Kasumi-1 (cell line): ENCODE measurements around the gene RUBCNL.
"Not testable (repeated sequence)": the region's sequence is repeated elsewhere in the genome, so short reads cannot be mapped to it uniquely, and the experiment has no call there.

Source experiments
- DNase-seq, 2 experiments: peaks; one replicate each; lab custom pipeline; 2025; lab: John Stamatoyannopoulos, UW

Gene RUBCNL, protein sequence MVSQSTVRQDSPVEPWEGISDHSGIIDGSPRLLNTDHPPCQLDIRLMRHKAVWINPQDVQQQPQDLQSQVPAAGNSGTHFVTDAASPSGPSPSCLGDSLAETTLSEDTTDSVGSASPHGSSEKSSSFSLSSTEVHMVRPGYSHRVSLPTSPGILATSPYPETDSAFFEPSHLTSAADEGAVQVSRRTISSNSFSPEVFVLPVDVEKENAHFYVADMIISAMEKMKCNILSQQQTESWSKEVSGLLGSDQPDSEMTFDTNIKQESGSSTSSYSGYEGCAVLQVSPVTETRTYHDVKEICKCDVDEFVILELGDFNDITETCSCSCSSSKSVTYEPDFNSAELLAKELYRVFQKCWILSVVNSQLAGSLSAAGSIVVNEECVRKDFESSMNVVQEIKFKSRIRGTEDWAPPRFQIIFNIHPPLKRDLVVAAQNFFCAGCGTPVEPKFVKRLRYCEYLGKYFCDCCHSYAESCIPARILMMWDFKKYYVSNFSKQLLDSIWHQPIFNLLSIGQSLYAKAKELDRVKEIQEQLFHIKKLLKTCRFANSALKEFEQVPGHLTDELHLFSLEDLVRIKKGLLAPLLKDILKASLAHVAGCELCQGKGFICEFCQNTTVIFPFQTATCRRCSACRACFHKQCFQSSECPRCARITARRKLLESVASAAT

GRCh38 chr13:46387064-46387851 is at the start of gene RUBCNL:
Gene RUBCNL (minus strand): TSS chr13:46387252. CDS start chr13:46372475, 14,777 bp downstream.
- DNase-seq: peak; percentile 17 to 32

DNA sequence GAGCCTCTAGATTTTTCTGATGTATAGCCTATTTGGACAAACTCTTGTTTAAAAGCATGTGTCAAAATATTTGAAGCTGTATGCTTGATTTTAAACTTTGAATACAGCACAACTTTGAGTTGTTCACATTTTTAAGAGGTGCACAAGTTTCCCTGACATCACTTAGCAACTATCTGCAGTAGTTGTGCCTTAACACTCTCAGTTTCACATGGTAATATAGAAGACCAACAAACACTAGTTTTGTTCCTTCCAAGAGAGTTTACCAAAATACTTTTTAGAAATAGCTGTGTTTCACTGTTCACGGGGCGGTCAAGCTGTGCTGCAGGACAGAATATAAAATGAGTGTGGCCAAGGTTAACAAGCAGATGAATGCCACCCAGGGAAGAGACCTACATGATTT is 42.5 kb upstream of the RUBCNL start:
- not testable (repeated sequence) for DNase-seq

DNA sequence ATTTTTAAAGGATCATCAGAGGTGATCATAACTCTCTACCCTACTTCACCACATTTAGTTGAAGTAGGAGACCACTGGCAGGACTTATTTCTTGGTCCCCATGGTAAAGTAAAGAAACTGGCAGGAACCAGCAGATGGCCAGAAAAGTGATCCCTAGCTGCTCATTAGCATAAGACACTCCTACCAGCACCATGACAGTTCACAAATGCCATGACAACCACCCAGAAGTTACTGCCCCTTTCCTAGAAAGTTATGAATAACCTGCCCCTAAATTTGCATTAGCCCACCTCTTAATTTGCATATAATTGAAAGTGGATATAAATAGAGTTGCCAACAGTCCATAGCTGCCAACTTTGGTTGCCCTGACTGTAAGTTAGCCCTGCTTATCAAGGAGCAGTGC is 18.4 kb upstream of the RUBCNL start:
- DNase-seq: peak; percentile 22 to 27

DNA sequence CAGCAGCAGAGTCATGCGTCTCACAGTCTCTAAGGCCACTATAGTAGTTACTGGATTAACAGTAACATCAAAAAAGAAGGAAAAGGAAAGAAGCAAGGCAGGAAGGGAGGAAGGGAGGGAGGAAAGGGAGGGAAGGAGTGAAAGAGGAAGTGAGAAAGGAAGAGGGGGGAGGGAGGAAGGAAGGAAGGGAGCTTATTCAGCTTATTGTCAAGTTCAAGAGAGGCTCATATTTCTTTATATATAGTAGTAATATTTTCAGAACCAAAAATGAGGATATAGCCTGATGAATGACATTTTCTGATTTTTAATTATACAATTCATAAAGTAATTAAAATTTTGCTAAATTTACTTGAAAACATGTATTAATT is 17.7 kb upstream of the RUBCNL start:
- DNase-seq: peak; percentile 40 to 48

- DNase-seq: peak; percentile 84 to 85
These were observed 17.0 kb upstream of the RUBCNL start for GRCh38 chr13:46403851-46404732.

GRCh38 chr13:46402178-46402577 is 15.1 kb upstream of the RUBCNL start:
- DNase-seq: no peak

DNA sequence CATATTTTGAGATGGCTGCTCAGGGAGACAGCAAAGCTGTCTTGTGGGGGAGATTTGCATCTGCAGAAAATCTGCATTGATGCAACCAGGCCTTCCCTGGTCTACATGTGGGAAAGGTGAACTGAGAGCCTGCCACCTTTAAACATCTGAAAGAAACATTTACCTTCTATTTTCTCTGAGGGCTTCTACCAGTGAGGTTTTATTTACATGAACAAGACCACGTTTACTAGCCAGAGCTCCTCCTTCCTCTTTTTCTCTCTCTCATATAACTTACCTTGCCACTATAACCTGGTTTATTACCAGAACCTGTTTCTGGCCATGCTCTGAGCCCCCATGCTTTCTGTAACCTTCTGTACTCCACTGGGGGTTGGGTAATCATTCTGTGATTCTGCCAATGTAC is 14.4 kb upstream of the RUBCNL start:
- peak; percentile 26 to 37 for DNase-seq

GRCh38 chr13:46396341-46396740 is 9.3 kb upstream of the RUBCNL start:
- no peak for DNase-seq

GRCh38 chr13:46392967-46393366 is 5.9 kb upstream of the RUBCNL start:
- no peak for DNase-seq

DNA sequence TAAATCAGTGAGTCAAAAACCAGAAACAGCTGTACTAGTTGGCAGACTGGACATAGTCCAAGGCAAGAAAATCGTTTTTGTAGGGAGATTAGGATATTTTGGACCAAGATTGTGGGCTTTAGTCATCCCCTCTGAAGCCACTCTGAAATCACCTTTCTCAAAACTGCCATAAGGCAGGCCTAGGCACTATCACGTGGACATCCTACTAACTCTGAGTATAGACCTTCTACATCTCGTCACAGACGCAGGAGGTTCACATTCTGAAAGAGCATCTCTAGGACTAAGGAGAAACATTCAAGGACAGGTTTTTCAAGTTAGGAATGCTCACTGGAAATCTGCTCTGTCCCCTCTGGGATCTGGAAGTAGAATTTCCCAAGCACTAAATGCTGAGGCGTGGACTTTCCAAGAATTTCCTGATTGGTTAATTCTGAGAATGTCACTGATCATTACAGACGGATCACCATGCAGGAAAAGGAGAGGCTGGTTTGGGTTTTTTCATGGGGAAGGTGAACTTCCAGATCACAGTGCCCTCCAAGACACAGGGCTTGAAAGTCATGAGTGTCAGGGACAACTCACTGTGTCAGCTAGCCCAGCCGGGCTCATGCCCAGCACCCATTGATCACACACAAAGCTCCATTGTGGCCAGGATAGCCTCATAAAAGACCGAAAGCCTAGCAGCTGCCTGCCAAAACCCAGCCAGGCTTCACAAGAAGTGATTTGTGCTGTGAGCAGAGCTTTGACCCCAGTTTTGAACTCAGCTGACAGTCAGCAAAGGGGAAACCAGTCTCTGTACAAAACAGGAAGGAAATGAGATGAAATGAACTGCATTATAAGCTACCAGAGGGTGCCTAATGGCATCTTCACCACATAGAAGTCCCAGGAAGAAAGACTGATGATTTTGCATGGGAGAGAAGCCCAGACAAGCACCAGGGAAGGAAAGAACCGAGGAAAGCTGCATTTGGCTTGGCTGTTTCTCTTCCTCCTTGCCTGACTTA is 2.7 kb upstream of the RUBCNL start:
- DNase-seq: peak; percentile 86 to 87

GRCh38 chr13:46388846-46389245 is 1.8 kb upstream of the RUBCNL start:
- no peak for DNase-seq

DNA sequence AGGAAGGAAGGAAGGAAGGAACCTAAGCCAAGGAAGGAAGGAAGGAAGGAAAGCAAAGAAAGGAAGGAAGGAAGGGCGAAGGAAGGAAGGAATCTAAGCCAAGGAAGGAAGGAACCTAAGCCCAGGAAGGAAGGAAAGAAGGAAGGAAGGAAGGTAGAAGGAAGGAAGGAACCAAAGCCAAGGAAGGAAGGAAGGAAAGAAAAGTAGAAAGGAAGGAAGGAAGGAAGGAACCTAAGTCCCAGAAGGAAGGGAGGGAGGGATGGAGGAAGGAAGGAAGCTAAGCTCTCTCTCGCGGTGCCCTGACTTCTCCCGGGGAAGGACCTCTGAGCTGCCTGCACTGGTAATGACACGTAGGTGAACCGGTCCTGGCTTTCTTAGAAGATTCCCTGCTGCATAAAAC is 1.3 kb upstream of the RUBCNL start:
- DNase-seq: no peak

GRCh38 chr13:46386392-46387063 is 524 bp downstream of the RUBCNL start:
- no peak for DNase-seq

- no peak for DNase-seq
These were observed 1.1 kb downstream of the RUBCNL start for GRCh38 chr13:46385946-46386345.

- no peak for DNase-seq
These were observed 3.7 kb downstream of the RUBCNL start for GRCh38 chr13:46383383-46383782.

DNA sequence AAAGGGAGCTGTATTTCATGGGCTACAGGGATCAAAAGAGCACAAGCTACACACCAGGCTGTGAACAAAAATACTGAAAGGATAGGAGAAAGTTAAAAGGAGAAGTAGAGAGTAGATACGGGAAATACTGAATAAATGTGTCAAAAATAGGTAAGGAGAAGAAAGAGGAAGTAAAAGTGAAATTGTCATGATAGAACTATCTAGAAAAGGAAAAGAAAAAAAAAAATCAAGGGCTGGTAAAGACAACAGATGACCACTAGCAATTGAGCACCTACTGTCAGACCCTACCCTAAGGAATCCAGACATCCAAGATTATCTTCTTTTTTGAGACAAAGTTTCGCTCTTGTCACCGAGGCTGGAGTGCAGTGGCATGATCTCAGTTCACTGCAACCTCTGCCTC is 4.8 kb downstream of the RUBCNL start:
- DNase-seq: peak; percentile 46 to 75

DNA sequence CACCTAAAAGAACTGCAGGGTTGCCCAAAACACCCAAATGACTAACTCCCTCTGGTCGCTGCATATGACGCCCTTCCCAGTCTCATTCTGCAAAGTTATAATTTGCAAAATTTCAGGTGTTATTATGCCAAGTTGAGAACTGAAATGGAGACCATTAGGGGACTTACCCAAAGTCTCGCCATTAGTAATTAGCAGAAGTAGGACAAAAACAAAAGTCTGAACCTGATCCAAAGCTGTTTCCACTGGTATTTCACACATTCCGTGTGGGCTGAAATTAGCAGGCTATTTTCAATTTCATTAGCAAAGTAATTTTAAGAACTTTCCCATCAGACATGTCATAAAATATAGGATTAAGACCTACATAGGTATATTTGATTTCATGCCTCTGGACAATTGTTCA is 6.8 kb downstream of the RUBCNL start:
- no peak for DNase-seq

DNA sequence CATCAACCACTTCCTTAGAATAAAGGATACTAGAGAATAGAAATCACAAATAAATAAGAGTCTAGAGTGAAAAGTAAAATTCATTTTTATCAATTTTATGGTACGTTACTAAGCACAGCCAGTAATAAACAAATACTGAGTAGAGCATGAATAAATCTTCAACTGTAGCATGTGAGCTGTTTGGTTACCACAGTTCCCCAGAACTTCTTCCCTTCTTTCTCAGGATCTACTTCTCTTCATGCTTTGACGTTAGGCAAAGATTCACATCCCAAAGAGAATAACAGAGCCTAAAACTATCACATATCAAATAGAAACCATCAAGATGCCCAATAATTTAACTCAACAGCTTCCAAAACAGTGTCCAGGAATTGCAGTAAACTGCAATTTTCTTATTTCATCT is 7.4 kb downstream of the RUBCNL start:
- no peak for DNase-seq

DNA sequence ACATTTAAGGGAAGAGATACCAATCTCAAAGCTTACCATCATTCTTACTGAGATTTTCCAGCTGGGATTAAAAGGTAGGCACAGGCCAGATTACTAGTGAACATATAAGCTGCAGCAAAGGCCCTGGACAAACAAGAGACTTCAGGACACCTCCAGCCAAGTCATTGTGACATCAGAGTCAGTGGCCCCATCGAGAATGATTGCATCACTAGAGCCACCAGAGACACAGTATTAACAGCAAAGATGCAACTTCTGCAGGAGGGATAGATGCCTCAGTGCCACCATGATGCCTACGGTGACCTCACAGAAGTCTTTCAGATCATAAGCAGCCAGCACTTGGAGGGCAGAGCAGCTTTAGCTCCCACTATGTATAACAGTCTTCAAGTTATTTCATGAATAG is 8.6 kb downstream of the RUBCNL start:
- DNase-seq: no peak

- no peak for DNase-seq
These were observed 9.5 kb downstream of the RUBCNL start for GRCh38 chr13:46377554-46377953.
